ENCODE measurements around the gene BANK1.

DNA sequence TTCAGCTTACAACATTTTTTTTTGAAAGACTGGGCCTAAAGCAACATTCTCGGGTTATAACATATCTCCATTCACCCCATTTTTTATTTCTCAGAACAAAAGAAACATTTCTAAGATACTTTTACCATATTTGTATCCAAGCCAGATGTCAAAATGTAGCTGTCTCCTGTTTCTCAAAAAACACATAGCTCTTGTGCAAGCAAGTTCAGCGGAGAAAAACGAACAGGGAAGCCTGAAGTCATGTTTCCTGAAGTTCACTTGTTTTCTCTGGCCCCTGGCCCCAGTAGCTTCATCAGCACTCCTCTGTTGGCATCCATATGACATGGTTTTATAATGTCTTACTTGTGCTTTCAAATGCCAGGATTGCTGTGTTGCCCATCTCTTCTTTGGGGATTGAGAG is 218.2 kb downstream of the BANK1 start:
- TF ChIP-seq POLR2A (IDR thresholded peaks at IDR 0.05), result no peak
- TF ChIP-seq, protein P1, sequence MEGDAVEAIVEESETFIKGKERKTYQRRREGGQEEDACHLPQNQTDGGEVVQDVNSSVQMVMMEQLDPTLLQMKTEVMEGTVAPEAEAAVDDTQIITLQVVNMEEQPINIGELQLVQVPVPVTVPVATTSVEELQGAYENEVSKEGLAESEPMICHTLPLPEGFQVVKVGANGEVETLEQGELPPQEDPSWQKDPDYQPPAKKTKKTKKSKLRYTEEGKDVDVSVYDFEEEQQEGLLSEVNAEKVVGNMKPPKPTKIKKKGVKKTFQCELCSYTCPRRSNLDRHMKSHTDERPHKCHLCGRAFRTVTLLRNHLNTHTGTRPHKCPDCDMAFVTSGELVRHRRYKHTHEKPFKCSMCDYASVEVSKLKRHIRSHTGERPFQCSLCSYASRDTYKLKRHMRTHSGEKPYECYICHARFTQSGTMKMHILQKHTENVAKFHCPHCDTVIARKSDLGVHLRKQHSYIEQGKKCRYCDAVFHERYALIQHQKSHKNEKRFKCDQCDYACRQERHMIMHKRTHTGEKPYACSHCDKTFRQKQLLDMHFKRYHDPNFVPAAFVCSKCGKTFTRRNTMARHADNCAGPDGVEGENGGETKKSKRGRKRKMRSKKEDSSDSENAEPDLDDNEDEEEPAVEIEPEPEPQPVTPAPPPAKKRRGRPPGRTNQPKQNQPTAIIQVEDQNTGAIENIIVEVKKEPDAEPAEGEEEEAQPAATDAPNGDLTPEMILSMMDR (IDR thresholded peaks at IDR 0.05), result no peak
